ENCODE results near the gene DCC. TPM values are rescaled to one million over a fixed set of nuclear protein-coding genes. Genes with fewer than 3 reads are reported as not detected.

Gene DCC
- total and polyA plus RNA-seq, 2 donors (not counting 1 experiment from before 2014, with no cell fraction given): not detected

- WGBS (ENCODE audit: insufficient coverage): no CpG with 5 or more reads among the region's 2 CpGs
Observed at GRCh38 chr18:52313213-52313612, 26.8 kb upstream of the DCC start.

GRCh38 chr18:52319424-52319983 lies 20.5 kb upstream of the DCC start:
- Histone ChIP-seq H3K9me3 (ENCODE audit: control extremely low read depth in 1 of 3, control insufficient read depth in 2 of 3, insufficient read depth in 1 of 3, low read length in 2 of 3) (peaks cover 0 to 2% (median 0%) of the 10 kb centered on the region in 3 donors), H2AFZ (ENCODE audit: insufficient read depth, low read depth, low read length, poor library complexity, severe bottlenecking) (no peak overlapping the region), H3K79me2 (ENCODE audit: control insufficient read depth, insufficient read depth, low read length) (no peaks in the 10 kb centered on the region), H3K36me3 (replicated peaks in 1 of 2; ENCODE audit: control extremely low read depth in 1 of 2, control insufficient read depth in 1 of 2, extremely low read depth in 1 of 2, insufficient read depth in 2 of 2, low read length in 1 of 2) (no peaks in the 10 kb centered on the region), H4K20me1 (ENCODE audit: control insufficient read depth, insufficient read depth, low read length, poor library complexity, severe bottlenecking) (no peaks in the 10 kb centered on the region), H3K9ac (ENCODE audit: low read length) (no peak overlapping the region), H3K4me1 (ENCODE audit: control insufficient read depth in 2 of 2, insufficient read depth in 2 of 2, low read length in 2 of 2) (no peaks in the 10 kb centered on the region), H3K4me2 (replicated peaks; ENCODE audit: low read depth, low read length, poor library complexity, severe bottlenecking) (no peak overlapping the region), H3K27ac (ENCODE audit: low read length in 2 of 2) (no peak overlapping the region), H3K27me3 (replicated peaks in 1 of 4; ENCODE audit: control extremely low read depth in 1 of 4, control insufficient read depth in 3 of 4, insufficient read depth in 4 of 4, low read length in 3 of 4) (no peaks in the 10 kb centered on the region), H3K4me3 (ENCODE audit: control extremely low read depth in 1 of 5, extremely low read depth in 1 of 5, insufficient read depth in 1 of 5, low read depth in 2 of 5, low read length in 4 of 5) (no peak overlapping the region)
- H3K4me3 Mint-ChIP-seq: no peak overlapping the region
- 71% methylated on average over 5 of the region's 6 CpGs for WGBS (ENCODE audit: insufficient coverage)
- peaks cover 5% of the 10 kb centered on the region for H3K9me3 Mint-ChIP-seq (ENCODE audit: insufficient read depth)
- ATAC-seq (ENCODE audit: low read depth) (no peak), DNase-seq (no peak)
- intact Hi-C loops (cut with micrococcal nuclease): no loop called here
- no peak overlapping the region for H3K27ac Mint-ChIP-seq
- no peak for TF ChIP-seq EZH2 (IDR thresholded peaks at IDR 0.05; ENCODE audit: borderline replicate concordance, insufficient read depth, low read depth, low read length, poor library complexity, severe bottlenecking)
- TF ChIP-seq, protein P1, sequence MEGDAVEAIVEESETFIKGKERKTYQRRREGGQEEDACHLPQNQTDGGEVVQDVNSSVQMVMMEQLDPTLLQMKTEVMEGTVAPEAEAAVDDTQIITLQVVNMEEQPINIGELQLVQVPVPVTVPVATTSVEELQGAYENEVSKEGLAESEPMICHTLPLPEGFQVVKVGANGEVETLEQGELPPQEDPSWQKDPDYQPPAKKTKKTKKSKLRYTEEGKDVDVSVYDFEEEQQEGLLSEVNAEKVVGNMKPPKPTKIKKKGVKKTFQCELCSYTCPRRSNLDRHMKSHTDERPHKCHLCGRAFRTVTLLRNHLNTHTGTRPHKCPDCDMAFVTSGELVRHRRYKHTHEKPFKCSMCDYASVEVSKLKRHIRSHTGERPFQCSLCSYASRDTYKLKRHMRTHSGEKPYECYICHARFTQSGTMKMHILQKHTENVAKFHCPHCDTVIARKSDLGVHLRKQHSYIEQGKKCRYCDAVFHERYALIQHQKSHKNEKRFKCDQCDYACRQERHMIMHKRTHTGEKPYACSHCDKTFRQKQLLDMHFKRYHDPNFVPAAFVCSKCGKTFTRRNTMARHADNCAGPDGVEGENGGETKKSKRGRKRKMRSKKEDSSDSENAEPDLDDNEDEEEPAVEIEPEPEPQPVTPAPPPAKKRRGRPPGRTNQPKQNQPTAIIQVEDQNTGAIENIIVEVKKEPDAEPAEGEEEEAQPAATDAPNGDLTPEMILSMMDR (IDR thresholded peaks at IDR 0.05): no peak
- H3K4me1 Mint-ChIP-seq: no peaks in the 10 kb centered on the region
- ChIA-PET POLR2A (no interaction called here), CTCF (no interaction called here)
- no peaks in the 10 kb centered on the region for H3K27me3 Mint-ChIP-seq

More at GRCh38 chr18:52313213-52313612, 26.8 kb upstream of the DCC start:
- ATAC-seq (ENCODE audit: low read depth) (no peak), DNase-seq (no peak)
- ChIA-PET CTCF (no interaction called here), POLR2A (no interaction called here)
- Histone ChIP-seq H4K20me1 (ENCODE audit: control insufficient read depth, insufficient read depth, low read length, poor library complexity, severe bottlenecking) (no peaks in the 10 kb centered on the region), H3K9me3 (ENCODE audit: control extremely low read depth in 1 of 3, control insufficient read depth in 2 of 3, insufficient read depth in 1 of 3, low read length in 2 of 3) (peaks cover 0 to 4% (median 0%) of the 10 kb centered on the region in 3 donors), H3K4me1 (ENCODE audit: control insufficient read depth in 2 of 2, insufficient read depth in 2 of 2, low read length in 2 of 2) (no peaks in the 10 kb centered on the region), H3K36me3 (replicated peaks in 1 of 2; ENCODE audit: control extremely low read depth in 1 of 2, control insufficient read depth in 1 of 2, extremely low read depth in 1 of 2, insufficient read depth in 2 of 2, low read length in 1 of 2) (no peaks in the 10 kb centered on the region), H3K79me2 (ENCODE audit: control insufficient read depth, insufficient read depth, low read length) (no peaks in the 10 kb centered on the region), H3K9ac (ENCODE audit: low read length) (no peak overlapping the region), H3K4me3 (ENCODE audit: control extremely low read depth in 1 of 5, extremely low read depth in 1 of 5, insufficient read depth in 1 of 5, low read depth in 2 of 5, low read length in 4 of 5) (no peak overlapping the region), H2AFZ (ENCODE audit: insufficient read depth, low read depth, low read length, poor library complexity, severe bottlenecking) (no peak overlapping the region), H3K27me3 (replicated peaks in 1 of 4; ENCODE audit: control extremely low read depth in 1 of 4, control insufficient read depth in 3 of 4, insufficient read depth in 4 of 4, low read length in 3 of 4) (no peaks in the 10 kb centered on the region), H3K27ac (ENCODE audit: low read length in 2 of 2) (no peak overlapping the region), H3K4me2 (replicated peaks; ENCODE audit: low read depth, low read length, poor library complexity, severe bottlenecking) (no peak overlapping the region)
- Mint-ChIP-seq H3K9me3 (ENCODE audit: insufficient read depth) (peaks cover 5% of the 10 kb centered on the region), H3K4me1 (no peaks in the 10 kb centered on the region), H3K27me3 (no peaks in the 10 kb centered on the region), H3K4me3 (no peak overlapping the region), H3K27ac (no peak overlapping the region)
- TF ChIP-seq EZH2 (IDR thresholded peaks at IDR 0.05; ENCODE audit: borderline replicate concordance, insufficient read depth, low read depth, low read length, poor library complexity, severe bottlenecking): no peak
- TF ChIP-seq, protein P1 (IDR thresholded peaks at IDR 0.05): no peak
- intact Hi-C loops (cut with micrococcal nuclease): no loop called here

Measured in B cell (primary cell).